Astrocyte of the spinal cord (primary cell): ENCODE results near the gene THOC1.
A peak's percentile ranks its signal among the peaks of the same experiment; 100 is the strongest.

Experiments used
- DNase-seq: peaks from one replicate; pipeline ENCODE4 v3.0.0; 2011; ENCODE audit warnings: low read depth, low spot score
- H3K4me3 ChIP-seq: 2 replicates; pipeline ENCODE4 v1.5.1; 2011; ENCODE audit warnings: low read depth, mild to moderate bottlenecking, low read length, moderate library complexity
- in situ Hi-C: cut with HindIII; loops from 2 replicates; pipeline ENCODE4 v1.10.0; 2017; ENCODE audit warnings: low sequenced_read_pairs
- TF ChIP-seq, protein P1 (sequence below): IDR thresholded peaks from 2 replicates; pipeline ENCODE4 v1.5.1; 2012; ENCODE audit warnings: low read depth, mild to moderate bottlenecking, low read length, inconsistent platforms

THOC1 gene

DNA sequence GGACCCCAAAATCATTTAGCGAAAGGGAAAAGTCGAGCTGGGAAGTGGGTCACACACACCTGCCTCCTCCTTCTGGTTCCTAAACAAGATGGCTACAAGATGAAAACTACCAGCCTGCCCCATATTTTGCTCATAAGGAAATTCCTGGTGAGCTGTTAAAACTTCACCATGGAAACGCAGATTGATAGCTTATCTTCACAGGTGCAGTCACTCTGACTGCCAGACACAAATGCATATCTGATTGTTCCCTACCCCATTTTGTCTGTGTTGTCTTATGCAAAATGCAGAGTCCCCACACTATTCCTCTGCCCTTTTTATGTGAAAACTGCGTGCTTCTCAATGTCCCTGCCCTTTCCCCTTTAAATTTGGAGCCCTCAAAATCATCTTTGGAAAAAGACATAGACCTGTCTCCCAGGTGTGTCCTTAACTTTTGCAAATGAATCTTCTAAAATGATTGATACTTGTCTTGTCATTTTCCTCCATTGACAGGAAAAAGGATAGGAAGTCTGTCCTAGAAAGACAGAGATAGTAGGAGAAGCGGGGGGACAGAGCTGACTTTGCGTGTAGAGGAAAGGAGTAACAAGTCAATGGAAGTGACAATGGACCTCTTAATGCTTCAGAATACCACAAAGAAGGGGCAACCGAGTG, 38.9 kb upstream of the THOC1 start:
- no peak for DNase-seq
- TF ChIP-seq, protein P1, sequence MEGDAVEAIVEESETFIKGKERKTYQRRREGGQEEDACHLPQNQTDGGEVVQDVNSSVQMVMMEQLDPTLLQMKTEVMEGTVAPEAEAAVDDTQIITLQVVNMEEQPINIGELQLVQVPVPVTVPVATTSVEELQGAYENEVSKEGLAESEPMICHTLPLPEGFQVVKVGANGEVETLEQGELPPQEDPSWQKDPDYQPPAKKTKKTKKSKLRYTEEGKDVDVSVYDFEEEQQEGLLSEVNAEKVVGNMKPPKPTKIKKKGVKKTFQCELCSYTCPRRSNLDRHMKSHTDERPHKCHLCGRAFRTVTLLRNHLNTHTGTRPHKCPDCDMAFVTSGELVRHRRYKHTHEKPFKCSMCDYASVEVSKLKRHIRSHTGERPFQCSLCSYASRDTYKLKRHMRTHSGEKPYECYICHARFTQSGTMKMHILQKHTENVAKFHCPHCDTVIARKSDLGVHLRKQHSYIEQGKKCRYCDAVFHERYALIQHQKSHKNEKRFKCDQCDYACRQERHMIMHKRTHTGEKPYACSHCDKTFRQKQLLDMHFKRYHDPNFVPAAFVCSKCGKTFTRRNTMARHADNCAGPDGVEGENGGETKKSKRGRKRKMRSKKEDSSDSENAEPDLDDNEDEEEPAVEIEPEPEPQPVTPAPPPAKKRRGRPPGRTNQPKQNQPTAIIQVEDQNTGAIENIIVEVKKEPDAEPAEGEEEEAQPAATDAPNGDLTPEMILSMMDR: no peak
- H3K4me3 ChIP-seq: no peak overlapping the region
- in situ Hi-C loops: no loop called here

DNA sequence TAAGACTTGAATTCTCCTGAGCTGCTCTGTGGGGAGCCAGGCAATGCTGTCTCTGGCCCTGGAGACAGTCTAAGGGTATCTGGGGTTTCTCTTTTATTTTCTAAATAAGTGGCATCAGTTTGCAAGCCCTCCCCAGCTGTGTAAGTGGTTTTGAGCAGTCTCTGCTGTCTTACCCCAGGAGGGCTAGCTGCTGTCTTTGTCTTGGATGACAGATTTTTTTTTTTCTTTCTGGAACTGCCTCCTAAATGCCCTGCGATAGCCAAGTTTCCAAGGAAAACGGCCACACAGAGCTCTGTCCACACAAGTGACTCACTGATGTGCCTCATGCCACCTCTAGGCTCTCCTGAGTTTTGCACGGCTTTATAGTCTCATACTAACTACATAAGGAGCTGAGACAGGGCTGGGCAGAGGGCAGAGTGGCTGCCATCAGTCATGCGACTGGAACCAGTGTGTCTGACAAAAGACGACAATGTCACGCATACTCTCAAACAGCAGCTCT, 37.2 kb upstream of the THOC1 start:
- no peak overlapping the region for H3K4me3 ChIP-seq
- DNase-seq: peak; percentile 15
- in situ Hi-C loops: no loop called here
- TF ChIP-seq, protein P1: no peak

DNA sequence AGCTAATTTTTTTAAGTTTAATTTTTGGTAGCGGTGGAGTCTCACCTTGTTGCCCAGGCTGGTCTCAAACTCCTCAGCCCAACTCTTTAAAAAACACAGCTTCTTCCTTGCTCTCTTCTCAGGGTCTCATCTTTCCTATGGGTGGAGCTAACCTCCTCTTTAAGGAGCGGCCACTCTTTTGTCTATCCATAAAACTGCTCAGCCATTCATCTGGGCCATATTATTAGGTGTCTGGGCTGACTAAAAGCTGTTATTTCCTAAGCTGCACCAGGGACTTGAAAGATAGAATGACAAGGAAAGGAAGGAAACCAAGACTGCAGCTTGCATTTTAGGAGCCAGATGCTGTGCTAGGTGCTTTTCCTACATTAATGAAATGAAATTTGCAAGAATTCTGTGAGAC, 35.8 kb upstream of the THOC1 start:
- no peak overlapping the region for H3K4me3 ChIP-seq
- in situ Hi-C loops: no loop called here
- TF ChIP-seq, protein P1: no peak
- no peak for DNase-seq

DNA sequence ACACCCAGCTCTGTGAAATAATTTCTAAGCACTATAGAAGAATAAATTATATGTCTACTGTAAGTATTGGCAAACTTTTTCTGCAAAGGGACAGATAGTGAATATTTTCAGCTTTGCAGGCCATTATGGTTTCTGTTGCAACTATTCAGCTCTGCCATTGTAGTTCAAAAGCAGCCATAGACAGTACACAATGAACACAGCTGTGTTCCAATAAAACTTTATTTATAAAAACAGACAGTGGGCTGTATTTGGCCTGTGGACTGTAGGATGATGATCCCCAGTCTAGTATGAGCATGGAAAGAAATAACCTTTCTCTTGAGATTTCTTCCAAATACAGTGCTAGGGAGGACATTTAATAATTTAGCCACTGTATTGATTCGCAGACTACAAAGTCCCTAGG, 35.2 kb upstream of the THOC1 start:
- in situ Hi-C loops: no loop called here
- no peak overlapping the region for H3K4me3 ChIP-seq
- TF ChIP-seq, protein P1: no peak
- no peak for DNase-seq

DNA sequence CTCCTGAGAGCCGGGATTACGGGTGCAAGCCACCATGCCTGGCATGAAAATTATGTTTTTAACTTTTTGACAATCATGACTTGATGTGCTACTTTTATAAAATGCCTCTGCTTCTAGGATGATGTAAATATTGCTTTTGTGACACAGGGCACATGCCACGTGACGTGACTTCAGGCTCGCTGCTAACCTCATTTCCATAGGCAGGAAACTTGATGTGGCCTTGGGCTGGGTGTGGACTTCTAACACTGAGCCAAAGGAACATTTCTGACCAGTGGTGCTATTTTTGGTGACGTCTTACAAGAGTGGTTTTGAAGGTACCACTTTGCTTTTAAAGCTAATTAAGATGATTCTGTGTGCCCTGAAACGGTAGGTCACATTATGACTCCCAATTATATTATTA, 34.2 kb upstream of the THOC1 start:
- TF ChIP-seq, protein P1: no peak
- no peak overlapping the region for H3K4me3 ChIP-seq
- in situ Hi-C loops: no loop called here
- no peak for DNase-seq

DNA sequence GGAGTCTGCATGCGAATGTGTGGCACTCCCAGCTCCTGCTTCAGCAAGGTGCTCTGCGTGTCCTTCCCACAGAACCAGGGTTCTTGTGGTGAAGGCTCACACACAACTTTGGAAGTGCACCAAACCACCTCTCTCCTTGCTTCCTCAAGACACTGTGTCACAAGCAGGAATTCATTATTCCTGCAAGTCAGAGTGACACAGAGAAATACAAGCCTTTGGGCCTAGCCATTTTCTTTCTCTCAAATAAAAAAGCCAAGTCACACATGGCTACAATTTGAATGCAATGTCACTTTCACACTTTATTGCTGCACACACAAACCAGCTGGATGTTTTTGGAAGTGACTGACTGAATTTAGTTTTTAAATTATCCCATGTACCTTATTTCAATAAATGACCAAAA, 30.1 kb upstream of the THOC1 start:
- in situ Hi-C loops: no loop called here
- H3K4me3 ChIP-seq: no peak overlapping the region
- DNase-seq: no peak

More for the DNA sequence above, 30.1 kb upstream of the THOC1 start:
- TF ChIP-seq, protein P1: no peak
